PC-3 (cell line): ENCODE data around the gene GPC3. TPM values are rescaled to one million over a fixed set of nuclear protein-coding genes. Genes with fewer than 3 reads are reported as not detected.

ENCODE experiments used
- ATAC-seq: fragments of 200-7000 bp; cut with Tn5 transposase; 2 replicates; pipeline ENCODE4 v1.9.1; 2020; ENCODE audit warnings: mild to moderate bottlenecking, moderate library complexity
- BruUV-seq: library from RNA; stranded (reverse); fragments of 400-500 nt; replicated peaks from 2 replicates; lab custom pipeline; 2021; lab: Mats Ljungman, UMichigan
- CTCF ChIA-PET: fragments of 300-600 bp; sonication (Branson Sonifier 250); formaldehyde crosslinking; loops from one replicate; lab custom pipeline; 2022; ENCODE audit warnings: antibody characterized with exemption; lab: Charles Lee
- POLR2A ChIA-PET: fragments of 300-600 bp; sonication (Branson Sonifier 250); formaldehyde crosslinking; loops from one replicate; lab custom pipeline; 2022; ENCODE audit warnings: antibody characterized with exemption; ENCODE audit not compliant: unreplicated experiment; lab: Charles Lee
- DNase-seq: peaks from one replicate; pipeline ENCODE4 v3.0.0-alpha.2; 2015
- H2AFZ ChIP-seq: fragments of 300-600 bp; sonication (generic); 2 replicates; pipeline ENCODE4 v1.6.0; 2016; ENCODE audit warnings: antibody characterized with exemption, low read length
- H3F3A ChIP-seq: fragments of 300-600 bp; sonication (generic); one replicate; pipeline ENCODE4 v1.6.0; 2017; ENCODE audit warnings: antibody characterized with exemption, low read length, control low read depth, mild to moderate bottlenecking; ENCODE audit not compliant: unreplicated experiment
- H3K27ac ChIP-seq: fragments of 300-600 bp; sonication (generic); 2 replicates; pipeline ENCODE4 v1.5.1; 2016; ENCODE audit warnings: mild to moderate bottlenecking, low read length
- H3K27me3 ChIP-seq: fragments of 300-600 bp; sonication (generic); 2 replicates; pipeline ENCODE4 v1.6.1; 2016; ENCODE audit warnings: low read length, mixed read lengths
- H3K36me3 ChIP-seq: fragments of 300-600 bp; sonication (generic); 2 replicates; pipeline ENCODE4 v1.6.1; 2016; ENCODE audit warnings: low read depth, mixed run types, low read length, mixed read lengths
- H3K4me1 ChIP-seq: fragments of 300-600 bp; sonication (generic); 2 replicates; pipeline ENCODE4 v1.5.1; 2016; ENCODE audit warnings: low read length; ENCODE audit not compliant: insufficient read depth
- H3K4me2 ChIP-seq: fragments of 300-600 bp; sonication (generic); 2 replicates; pipeline ENCODE4 v1.6.0; 2016; ENCODE audit warnings: low read length
- H3K4me3 ChIP-seq: fragments of 300-600 bp; sonication (generic); 2 replicates; pipeline ENCODE4 v1.5.1; 2016; ENCODE audit warnings: mild to moderate bottlenecking, low read length, mixed read lengths
- H3K79me2 ChIP-seq: fragments of 300-600 bp; sonication (generic); 2 replicates; pipeline ENCODE4 v1.6.1; 2017; ENCODE audit warnings: low read length, mixed read lengths
- H3K9ac ChIP-seq: fragments of 300-600 bp; sonication (generic); 2 replicates; pipeline ENCODE4 v1.6.0; 2016; ENCODE audit warnings: mild to moderate bottlenecking, low read length
- H3K9me2 ChIP-seq: fragments of 300-600 bp; sonication (generic); replicated peaks from 2 replicates; pipeline ENCODE4 v1.6.1; 2016; ENCODE audit warnings: mixed run types, low read length, mixed read lengths
- H3K9me3 ChIP-seq: fragments of 300-600 bp; sonication (generic); 2 replicates; pipeline ENCODE4 v1.6.1; 2016; ENCODE audit warnings: low read length, mixed read lengths
- H4K20me1 ChIP-seq: fragments of 300-600 bp; sonication (generic); 2 replicates; pipeline ENCODE4 v1.6.1; 2016; ENCODE audit warnings: low read length, mixed read lengths
- CTCF ChIP-seq: fragments of 300-600 bp; sonication (generic); conservative IDR thresholded peaks from 2 replicates; pipeline ENCODE4 v1.5.1; 2017; ENCODE audit warnings: antibody characterized with exemption, low read depth, mild to moderate bottlenecking, low read length
- EZH2 ChIP-seq: fragments of 300-600 bp; sonication (generic); IDR thresholded peaks from one replicate; pipeline ENCODE4 v1.6.1; 2017; ENCODE audit warnings: antibody characterized with exemption, mild to moderate bottlenecking, low read length; ENCODE audit not compliant: unreplicated experiment
- EZH2phosphoT487 ChIP-seq: fragments of 300-600 bp; sonication (generic); IDR thresholded peaks from 2 replicates; pipeline ENCODE4 v1.6.1; 2018; ENCODE audit warnings: mild to moderate bottlenecking, antibody characterized with exemption, low read length, borderline replicate concordance
- intact Hi-C: fragments of 100-400 bp; cut with micrococcal nuclease; formaldehyde crosslinking; loops from 2 replicates; pipeline ENCODE4 v1.9.0; 2023
- total RNA-seq: library from RNA; depleted of rRNA; stranded (reverse); fragments of >200 nt; gene quantifications from 2 replicates; pipeline ENCODE4 v1.2.3, GENCODE V29; 2014

GPC3 gene
- total RNA-seq, 1 experiment from 2014 or later: not detected

GRCh38 chrX:133670383-133670782, 315.0 kb downstream of the GPC3 start:
- ChIA-PET POLR2A (no interaction called here), CTCF (interaction anchor here (0.6 kb wide), 5 partner anchors 20 to 1854 kb away, joined by 3 read pairs; no protein-coding TSS in a partner anchor)
- no peaks in the 10 kb centered on the region for H3K27me3 ChIP-seq
- H3K4me1 ChIP-seq: peaks cover 25% of the 10 kb centered on the region
- no peaks in the 10 kb centered on the region for H3K79me2 ChIP-seq
- H3K9ac ChIP-seq: no peak overlapping the region
- H3K9me3 ChIP-seq: no peaks in the 10 kb centered on the region
- peak; percentile 42 for ATAC-seq
- DNase-seq: peak; percentile 72
- TF ChIP-seq CTCF: peak; percentile 82
- no peak for TF ChIP-seq EZH2
- H3K27ac ChIP-seq: no peak overlapping the region
- H3K36me3 ChIP-seq: no peaks in the 10 kb centered on the region
- H3K4me2 ChIP-seq: no peak overlapping the region
- H2AFZ ChIP-seq: no peak overlapping the region
- no peak overlapping the region for H3K4me3 ChIP-seq
- intact Hi-C loops: loop anchor here (1.0 to 10.0 kb wide), 3 partner anchors 335 to 616 kb away; no protein-coding TSS in a partner anchor
- H3K9me2 ChIP-seq: no peaks in the 10 kb centered on the region
- H3F3A ChIP-seq: no peaks in the 10 kb centered on the region
- BruUV-seq: no TSS peak
- no peaks in the 10 kb centered on the region for H4K20me1 ChIP-seq

- H3K9me2 ChIP-seq: no peaks in the 10 kb centered on the region
- CTCF ChIA-PET: no interaction called here
- H3K9me3 ChIP-seq: no peaks in the 10 kb centered on the region
- intact Hi-C loops: loop anchor here (10.0 kb wide), 2 partner anchors 224 to 414 kb away; no protein-coding TSS in a partner anchor
- H3K79me2 ChIP-seq: no peaks in the 10 kb centered on the region
- no peaks in the 10 kb centered on the region for H3K36me3 ChIP-seq
- peaks cover 13% of the 10 kb centered on the region for H3K4me1 ChIP-seq
- BruUV-seq: no TSS peak
- no peak overlapping the region for H3K4me2 ChIP-seq
- no peak for ATAC-seq
- H3K9ac ChIP-seq: no peak overlapping the region
- H3K27me3 ChIP-seq: no peaks in the 10 kb centered on the region
- TF ChIP-seq EZH2phosphoT487 (no peak), EZH2 (no peak), CTCF (no peak)
- DNase-seq: no peak
- H4K20me1 ChIP-seq: no peaks in the 10 kb centered on the region
- H3K27ac ChIP-seq: no peak overlapping the region
- POLR2A ChIA-PET: no interaction called here
- H3K4me3 ChIP-seq: no peak overlapping the region
- H3F3A ChIP-seq: no peaks in the 10 kb centered on the region
- H2AFZ ChIP-seq: no peak overlapping the region
These were observed 316.2 kb downstream of the GPC3 start for GRCh38 chrX:133669214-133669613.

GRCh38 chrX:133668225-133668931, 317.0 kb downstream of the GPC3 start:
- H3K9ac ChIP-seq: no peak overlapping the region
- H3K9me2 ChIP-seq: no peaks in the 10 kb centered on the region
- H3F3A ChIP-seq: no peaks in the 10 kb centered on the region
- POLR2A ChIA-PET: no interaction called here
- no TSS peak for BruUV-seq
- H3K9me3 ChIP-seq: no peaks in the 10 kb centered on the region
- H3K27ac ChIP-seq: no peak overlapping the region
- no peak for TF ChIP-seq CTCF
- TF ChIP-seq EZH2: no peak
- no peak for TF ChIP-seq EZH2phosphoT487
- peak; percentile 81 for ATAC-seq
- peaks cover 9% of the 10 kb centered on the region for H3K4me1 ChIP-seq
- no peak overlapping the region for H3K4me3 ChIP-seq
- intact Hi-C loops: loop anchor here (10.0 kb wide), 2 partner anchors 224 to 414 kb away; no protein-coding TSS in a partner anchor
- CTCF ChIA-PET: no interaction called here
- no peaks in the 10 kb centered on the region for H3K36me3 ChIP-seq
- DNase-seq: peak; percentile 77
- H3K27me3 ChIP-seq: no peaks in the 10 kb centered on the region
- H2AFZ ChIP-seq: no peak overlapping the region
- no peaks in the 10 kb centered on the region for H4K20me1 ChIP-seq
- no peak overlapping the region; the same call in 1 of the 2 replicates for H3K4me2 ChIP-seq
- no peaks in the 10 kb centered on the region for H3K79me2 ChIP-seq
